ENCODE measurements around the gene STK36. TPM values are rescaled to one million over a fixed set of nuclear protein-coding genes. Genes with fewer than 3 reads are reported as not detected.

Gene STK36
- total RNA-seq, 3 donors from 2014 or later (not counting 1 experiment from before 2014, with no cell fraction given) = 20.0 to 20.3 (median 20.2) TPM

- no peaks in the 10 kb centered on the region for H3K27me3 Mint-ChIP-seq (ENCODE audit: low read depth in 2 of 2)
- no peaks in the 10 kb centered on the region for H3K27me3 ChIP-seq (ENCODE audit: control insufficient read depth, insufficient read depth, low read length)
- no peak overlapping the region for H3K4me3 ChIP-seq (ENCODE audit: low read length)
- H3K9me3 Mint-ChIP-seq = no peaks in the 10 kb centered on the region
- DNase-seq (no peak), ATAC-seq (no peak)
- no peak for TF ChIP-seq CTCF (IDR thresholded peaks at IDR 0.05)
- no peaks in the 10 kb centered on the region for H3K36me3 ChIP-seq (ENCODE audit: control insufficient read depth, insufficient read depth, low read length)
- WGBS (ENCODE audit: insufficient coverage) = 90% methylated on average over 8 of the region's 8 CpGs
- H3K9me3 ChIP-seq (ENCODE audit: control insufficient read depth, insufficient read depth, low read length) = no peaks in the 10 kb centered on the region
- H3K27ac ChIP-seq (ENCODE audit: low read length) = no peak overlapping the region
- H3K4me1 Mint-ChIP-seq = peaks cover 12 to 27% of the 10 kb centered on the region in 2 donors
- peak overlapping the region; percentile 99 for H3K4me3 Mint-ChIP-seq
- intact Hi-C loops (cut with micrococcal nuclease) = loop anchor here (1.0 to 5.0 kb wide), 4 partner anchors 38 to 440 kb away; partner anchors contain the start of genes AAMP, BCS1L, PNKD and RNF25
- peak overlapping the region; percentile 94 to 97 for H3K27ac Mint-ChIP-seq
- no peaks in the 10 kb centered on the region for H3K36me3 Mint-ChIP-seq
- peaks cover 10% of the 10 kb centered on the region for H3K4me1 ChIP-seq (ENCODE audit: control insufficient read depth, insufficient read depth, low read length)
Observed at GRCh38 chr2:218709908-218710307, 38.0 kb downstream of the STK36 start.

GRCh38 chr2:218710334-218710686, 38.4 kb downstream of the STK36 start:
- intact Hi-C loops (cut with micrococcal nuclease) = loop anchor here (1.0 to 5.0 kb wide), 4 partner anchors 38 to 440 kb away; partner anchors contain the start of genes AAMP, BCS1L, PNKD and RNF25
- Histone ChIP-seq H3K27me3 (ENCODE audit: control insufficient read depth, insufficient read depth, low read length) (no peaks in the 10 kb centered on the region), H3K27ac (ENCODE audit: low read length) (peak overlapping the region; percentile 41), H3K36me3 (ENCODE audit: control insufficient read depth, insufficient read depth, low read length) (no peaks in the 10 kb centered on the region), H3K9me3 (ENCODE audit: control insufficient read depth, insufficient read depth, low read length) (no peaks in the 10 kb centered on the region), H3K4me3 (ENCODE audit: low read length) (peak overlapping the region; percentile 34), H3K4me1 (ENCODE audit: control insufficient read depth, insufficient read depth, low read length) (peaks cover 10% of the 10 kb centered on the region)
- H3K27me3 Mint-ChIP-seq (ENCODE audit: low read depth in 2 of 2) = no peaks in the 10 kb centered on the region
- DNase-seq (no peak), ATAC-seq (no peak)
- 57% methylated on average over 14 of the region's 14 CpGs for WGBS (ENCODE audit: insufficient coverage)
- H3K9me3 Mint-ChIP-seq = no peaks in the 10 kb centered on the region
- no peak for TF ChIP-seq CTCF (IDR thresholded peaks at IDR 0.05)
- H3K4me1 Mint-ChIP-seq = peaks cover 12 to 27% of the 10 kb centered on the region in 2 donors
- peak overlapping the region; percentile 94 to 97 for H3K27ac Mint-ChIP-seq
- peak overlapping the region; percentile 99 for H3K4me3 Mint-ChIP-seq
- no peaks in the 10 kb centered on the region for H3K36me3 Mint-ChIP-seq

- H3K27ac Mint-ChIP-seq = peak within 1 kb of the TSS; percentile 94 to 97
- peak; percentile 89 for TF ChIP-seq CTCF (IDR thresholded peaks at IDR 0.05)
- intact Hi-C loops (cut with micrococcal nuclease) = loop anchor here (1.0 to 5.0 kb wide), 5 partner anchors 39 to 441 kb away; partner anchors contain the start of genes AAMP, BCS1L, PNKD and RNF25
- Histone ChIP-seq H3K9me3 (ENCODE audit: control insufficient read depth, insufficient read depth, low read length) (no peaks in the 10 kb centered on the region), H3K27ac (ENCODE audit: low read length) (peak within 1 kb of the TSS; percentile 78), H3K4me3 (ENCODE audit: low read length) (peak within 1 kb of the TSS; percentile 76), H3K27me3 (ENCODE audit: control insufficient read depth, insufficient read depth, low read length) (no peaks in the 10 kb centered on the region), H3K36me3 (ENCODE audit: control insufficient read depth, insufficient read depth, low read length) (peaks cover 2% of the 10 kb centered on the region), H3K4me1 (ENCODE audit: control insufficient read depth, insufficient read depth, low read length) (peaks cover 10% of the 10 kb centered on the region)
- peak; percentile 98 to 99 for DNase-seq
- no peaks in the 10 kb centered on the region for H3K36me3 Mint-ChIP-seq
- under 1% methylated on average over 74 of the region's 74 CpGs for WGBS (ENCODE audit: insufficient coverage)
- H3K4me1 Mint-ChIP-seq = peaks cover 12 to 27% of the 10 kb centered on the region in 2 donors
- H3K4me3 Mint-ChIP-seq = peak within 1 kb of the TSS; percentile 99
- H3K27me3 Mint-ChIP-seq (ENCODE audit: low read depth in 2 of 2) = no peaks in the 10 kb centered on the region
- no peaks in the 10 kb centered on the region for H3K9me3 Mint-ChIP-seq
- ATAC-seq = peak; percentile 98 to 100 (median 98)
Observed at GRCh38 chr2:218710687-218711549, 39.0 kb downstream of the STK36 start, which contains the start of gene TTLL4. TTLL4 (plus strand) TSS chr2:218710835; CDS start chr2:218737677, 26,842 bp downstream.

Data from natural killer cell (primary cell).